Ishikawa (cell line): Measurements from ENCODE around the gene CACNA1C.

ENCODE experiments used
- CEBPB ChIP-seq: IDR thresholded peaks from 2 replicates; pipeline ENCODE4 v1.6.1; 2012
- CREB1 ChIP-seq: IDR thresholded peaks from 2 replicates; pipeline ENCODE4 v1.6.1; 2012; ENCODE audit warnings: low read depth
- EGR1 ChIP-seq: IDR thresholded peaks from 2 replicates; pipeline ENCODE4 v1.6.1; 2012
- EP300 ChIP-seq: IDR thresholded peaks from 2 replicates; pipeline ENCODE4 v1.6.1; 2012; ENCODE audit warnings: borderline replicate concordance
- FOXM1 ChIP-seq: IDR thresholded peaks from 2 replicates; pipeline ENCODE4 v1.6.1; 2012; ENCODE audit warnings: low read depth, borderline replicate concordance
- RAD21 ChIP-seq: IDR thresholded peaks from 2 replicates; pipeline ENCODE4 v1.6.1; 2012; ENCODE audit warnings: low read depth
- TAF1 ChIP-seq: IDR thresholded peaks from 2 replicates; pipeline ENCODE4 v1.6.1; 2012; ENCODE audit warnings: low read depth, mild to moderate bottlenecking
- TCF12 ChIP-seq: IDR thresholded peaks from 2 replicates; pipeline ENCODE4 v1.6.1; 2012; ENCODE audit warnings: low read depth
- TEAD4 ChIP-seq: IDR thresholded peaks from 2 replicates; pipeline ENCODE4 v1.6.1; 2012
- USF1 ChIP-seq: IDR thresholded peaks from 2 replicates; pipeline ENCODE4 v1.6.1; 2012

- TF ChIP-seq USF1: no peak
- TF ChIP-seq TEAD4: no peak
- no peak for TF ChIP-seq EP300
- TF ChIP-seq RAD21: no peak
- TF ChIP-seq TCF12: no peak
- TF ChIP-seq FOXM1: no peak
- no peak for TF ChIP-seq EGR1
- no peak for TF ChIP-seq CREB1
- TF ChIP-seq CEBPB: no peak
- TF ChIP-seq TAF1: no peak
Observed at GRCh38 chr12:2332236-2332635, 279.4 kb downstream of the CACNA1C start.
